ENCODE data around the gene LTK. TPM values are rescaled to one million over a fixed set of nuclear protein-coding genes. Genes with fewer than 3 reads are reported as not detected.

LTK gene
- total and polyA plus RNA-seq, 3 experiments from 2014 or later: 0.27 to 7.3 (median 0.31) TPM

DNA sequence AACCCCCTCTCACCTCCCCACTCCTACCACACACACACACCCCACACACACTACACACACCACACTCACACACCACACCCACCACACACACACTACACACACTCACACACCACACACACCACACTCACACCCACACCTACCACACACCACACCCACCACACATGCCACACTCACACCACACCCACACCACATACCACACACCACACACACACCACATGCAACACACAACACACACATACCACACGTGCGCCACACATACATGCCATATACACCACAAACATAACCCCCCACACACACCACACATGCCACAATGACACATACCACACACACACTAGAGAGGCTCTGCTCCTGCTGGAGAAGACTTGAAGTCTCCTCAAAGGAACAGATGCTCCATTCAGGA, 25.8 kb downstream of the LTK start:
- H3K4me1 Mint-ChIP-seq: peaks cover 30 to 40% (median 38%) of the 10 kb centered on the region in 3 donors
- CTCF ChIA-PET: no interaction called here
- DNase-seq: no peak
- Histone ChIP-seq H3K9me3 (ENCODE audit: low read length) (no peaks in the 10 kb centered on the region), H3K27ac (ENCODE audit: low read depth, low read length) (no peak overlapping the region), H3K4me1 (ENCODE audit: insufficient read depth, low read length) (peaks cover 17% of the 10 kb centered on the region), H3K27me3 (ENCODE audit: insufficient read depth, low read length, poor library complexity, severe bottlenecking) (no peaks in the 10 kb centered on the region), H3K4me3 (ENCODE audit: low read length) (no peak overlapping the region), H3K36me3 (ENCODE audit: insufficient read depth, low read length) (no peaks in the 10 kb centered on the region)
- peaks cover 16 to 21% of the 10 kb centered on the region in 2 donors for H3K27me3 Mint-ChIP-seq
- peak overlapping the region in 1 of 7 donors; percentile 26 for H3K4me3 Mint-ChIP-seq
- H3K27ac Mint-ChIP-seq: peak overlapping the region in 3 of 8 donors; percentile 9 to 89 (median 81)
- POLR2A ChIA-PET: no interaction called here
- no peaks in the 10 kb centered on the region for H3K9me3 Mint-ChIP-seq
- no peaks in the 10 kb centered on the region for H3K36me3 Mint-ChIP-seq

DNA sequence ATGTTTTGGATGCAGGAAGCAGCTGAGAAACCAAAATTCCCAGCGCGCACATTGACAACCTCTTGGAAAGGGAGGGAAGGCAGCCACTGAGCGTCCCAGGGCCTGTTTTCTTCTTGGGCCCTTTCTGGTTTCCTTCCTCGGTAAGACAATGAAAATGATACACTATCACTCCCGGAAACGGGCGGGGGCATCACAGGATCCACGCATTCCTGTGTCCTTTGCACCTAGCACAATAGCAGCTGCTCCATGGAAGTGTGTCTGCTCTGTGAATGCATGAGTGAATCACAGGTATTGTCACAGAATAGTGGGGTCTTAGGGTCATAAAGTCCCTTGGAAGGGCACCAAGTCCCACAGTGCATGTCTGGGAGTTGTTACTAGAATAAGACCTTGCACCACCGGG, 26.2 kb downstream of the LTK start:
- POLR2A ChIA-PET: no interaction called here
- Mint-ChIP-seq H3K4me1 (peaks cover 29 to 40% (median 38%) of the 10 kb centered on the region in 3 donors), H3K27ac (peak overlapping the region in 1 of 8 donors; percentile 9)

DNA sequence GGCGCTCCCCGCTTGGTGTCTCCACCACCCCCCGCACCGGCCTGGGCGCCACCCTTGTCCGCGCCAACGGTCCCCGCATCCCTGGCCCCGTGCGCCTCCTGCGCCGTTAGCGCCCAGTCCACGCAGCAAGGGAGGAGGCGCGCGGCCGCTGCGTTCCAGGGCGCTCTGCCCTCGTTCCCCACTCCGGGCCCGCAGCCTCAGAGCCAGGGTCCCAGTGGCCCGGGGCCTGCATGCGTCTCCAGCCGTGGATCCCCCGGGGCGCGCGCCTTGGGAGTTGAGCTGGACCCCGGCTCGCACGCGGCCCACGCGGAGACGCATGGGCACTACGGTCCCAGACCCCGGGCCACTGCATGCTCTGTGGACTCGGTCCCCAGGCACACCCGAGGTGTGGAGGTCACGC, 27.3 kb downstream of the LTK start:
- Mint-ChIP-seq H3K36me3 (peaks cover 0 to 8% (median 2%) of the 10 kb centered on the region in 3 donors), H3K4me1 (peaks cover 24 to 37% (median 32%) of the 10 kb centered on the region in 3 donors), H3K27ac (no peak overlapping the region), H3K27me3 (peaks cover 4 to 7% of the 10 kb centered on the region in 2 donors), H3K4me3 (no peak overlapping the region), H3K9me3 (no peaks in the 10 kb centered on the region)
- no peak overlapping the region for H3K4me3 ChIP-seq (ENCODE audit: low read length)
- H3K9me3 ChIP-seq (ENCODE audit: low read length): no peaks in the 10 kb centered on the region
- ChIA-PET POLR2A (interaction anchor here (1.0 kb wide), 1 partner anchor 58 kb away, joined by 4 read pairs; the partner anchor contains the start of gene RPAP1), CTCF (no interaction called here)
- H3K27me3 ChIP-seq (ENCODE audit: insufficient read depth, low read length, poor library complexity, severe bottlenecking): no peaks in the 10 kb centered on the region
- no peak for DNase-seq
- H3K27ac ChIP-seq (ENCODE audit: low read depth, low read length): no peak overlapping the region
- H3K4me1 ChIP-seq (ENCODE audit: insufficient read depth, low read length): peaks cover 16% of the 10 kb centered on the region
- no peaks in the 10 kb centered on the region for H3K36me3 ChIP-seq (ENCODE audit: insufficient read depth, low read length)

More for the DNA sequence above, 26.2 kb downstream of the LTK start:
- no peak for DNase-seq
- Mint-ChIP-seq H3K36me3 (no peaks in the 10 kb centered on the region), H3K9me3 (no peaks in the 10 kb centered on the region), H3K4me3 (no peak overlapping the region), H3K27me3 (peaks cover 13 to 16% of the 10 kb centered on the region in 2 donors)
- no peaks in the 10 kb centered on the region for H3K36me3 ChIP-seq (ENCODE audit: insufficient read depth, low read length)
- CTCF ChIA-PET: no interaction called here
- H3K4me3 ChIP-seq (ENCODE audit: low read length): no peak overlapping the region
- H3K27me3 ChIP-seq (ENCODE audit: insufficient read depth, low read length, poor library complexity, severe bottlenecking): no peaks in the 10 kb centered on the region
- peaks cover 16% of the 10 kb centered on the region for H3K4me1 ChIP-seq (ENCODE audit: insufficient read depth, low read length)
- H3K9me3 ChIP-seq (ENCODE audit: low read length): no peaks in the 10 kb centered on the region
- no peak overlapping the region for H3K27ac ChIP-seq (ENCODE audit: low read depth, low read length)

DNA sequence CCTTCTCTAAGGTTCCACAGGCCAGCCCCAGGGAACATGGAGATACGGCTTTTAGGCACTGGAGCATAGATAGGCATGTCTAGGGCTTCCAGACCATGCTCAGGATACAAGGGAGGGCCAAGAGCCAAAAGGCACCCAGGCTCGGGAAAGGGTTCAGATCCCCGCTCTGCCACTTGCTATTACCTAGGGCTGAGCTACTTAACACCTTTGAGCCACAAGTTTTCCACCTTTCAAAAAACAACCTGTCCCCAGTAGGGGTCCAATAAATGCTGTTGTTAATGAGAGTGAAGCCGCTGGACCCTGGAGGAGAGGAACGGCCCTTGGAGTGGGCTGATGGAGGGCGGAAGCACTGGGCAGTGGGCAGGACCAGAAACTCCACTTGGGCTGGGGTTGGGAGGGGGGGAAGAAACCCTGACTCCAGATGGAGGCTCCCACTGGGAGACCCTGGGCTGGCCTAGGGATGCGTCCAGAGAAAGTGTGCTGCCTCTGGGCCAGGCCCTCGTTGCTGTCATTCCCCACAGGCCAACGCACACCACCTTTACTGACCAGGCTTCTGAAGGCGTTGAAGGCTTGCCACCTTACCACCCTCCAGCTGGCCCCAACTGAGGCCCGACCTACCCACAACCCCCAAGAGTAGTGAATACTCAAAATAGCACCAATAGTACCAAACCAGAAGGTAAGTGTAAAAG, 28.5 kb downstream of the LTK start:
- no peaks in the 10 kb centered on the region for H3K9me3 Mint-ChIP-seq
- CTCF ChIA-PET: interaction anchor here (1.7 kb wide), 1 partner anchor 19 kb away, joined by 5 read pairs; no protein-coding TSS in a partner anchor
- Histone ChIP-seq H3K4me1 (ENCODE audit: insufficient read depth, low read length) (peaks cover 16% of the 10 kb centered on the region), H3K27ac (ENCODE audit: low read depth, low read length) (no peak overlapping the region), H3K4me3 (ENCODE audit: low read length) (no peak overlapping the region), H3K27me3 (ENCODE audit: insufficient read depth, low read length, poor library complexity, severe bottlenecking) (no peaks in the 10 kb centered on the region), H3K36me3 (ENCODE audit: insufficient read depth, low read length) (peaks cover 2% of the 10 kb centered on the region), H3K9me3 (ENCODE audit: low read length) (no peaks in the 10 kb centered on the region)
- no peak for DNase-seq
- peaks cover 0 to under 1% of the 10 kb centered on the region in 2 donors for H3K27me3 Mint-ChIP-seq
- H3K27ac Mint-ChIP-seq: peak overlapping the region in 2 of 8 donors; percentile 17 to 56
- peaks cover 0 to 20% (median 9%) of the 10 kb centered on the region in 3 donors for H3K36me3 Mint-ChIP-seq
- peaks cover 24 to 31% (median 27%) of the 10 kb centered on the region in 3 donors for H3K4me1 Mint-ChIP-seq
- H3K4me3 Mint-ChIP-seq: no peak overlapping the region
- POLR2A ChIA-PET: interaction anchor here (0.6 kb wide), 1 partner anchor 328 kb away, joined by 4 read pairs; no protein-coding TSS in a partner anchor

DNA sequence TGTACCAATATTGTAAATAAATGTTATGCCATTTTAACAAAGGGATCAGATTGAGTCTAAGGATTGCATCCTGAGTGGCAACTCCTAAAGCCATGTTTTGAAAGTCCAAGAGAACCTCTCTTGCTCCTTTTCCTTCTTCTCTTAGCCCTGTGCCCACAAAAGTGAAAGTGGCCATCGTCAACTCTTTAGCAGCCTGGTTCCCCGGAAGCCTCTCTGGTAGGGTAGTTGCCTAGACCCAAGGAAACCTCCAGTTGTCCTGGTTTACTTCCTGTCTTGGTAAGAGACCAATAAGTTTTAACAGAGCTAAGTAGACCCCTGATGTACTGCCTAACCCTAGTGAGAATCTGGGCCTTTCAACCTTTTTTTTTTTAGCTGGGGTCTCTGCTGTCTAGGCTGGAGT, 30.1 kb downstream of the LTK start:
- H3K9me3 ChIP-seq (ENCODE audit: low read length): no peaks in the 10 kb centered on the region
- H3K9me3 Mint-ChIP-seq: no peaks in the 10 kb centered on the region
- peaks cover 13% of the 10 kb centered on the region for H3K36me3 ChIP-seq (ENCODE audit: insufficient read depth, low read length)
- CTCF ChIA-PET: interaction anchor here (1.0 kb wide), 1 partner anchor 17 kb away, joined by 3 read pairs; no protein-coding TSS in a partner anchor
- DNase-seq: peak in 2 of 5 donors; percentile 28 to 30
- peaks cover 4 to 34% (median 17%) of the 10 kb centered on the region in 3 donors for H3K36me3 Mint-ChIP-seq
- peaks cover 24 to 31% (median 27%) of the 10 kb centered on the region in 3 donors for H3K4me1 Mint-ChIP-seq
- POLR2A ChIA-PET: interaction anchor here (0.6 to 1.3 kb wide), 3 partner anchors 9 to 13 kb away, joined by 3 to 8 read pairs (median 3); no protein-coding TSS in a partner anchor
- no peak overlapping the region for H3K27ac ChIP-seq (ENCODE audit: low read depth, low read length)
- peaks cover 16% of the 10 kb centered on the region for H3K4me1 ChIP-seq (ENCODE audit: insufficient read depth, low read length)
- H3K27me3 Mint-ChIP-seq: no peaks in the 10 kb centered on the region
- H3K4me3 Mint-ChIP-seq: peak overlapping the region; percentile 32 to 82 (median 74)
- H3K27ac Mint-ChIP-seq: peak overlapping the region; percentile 74 to 91 (median 86)
- H3K27me3 ChIP-seq (ENCODE audit: insufficient read depth, low read length, poor library complexity, severe bottlenecking): no peaks in the 10 kb centered on the region
- peak overlapping the region; percentile 5 for H3K4me3 ChIP-seq (ENCODE audit: low read length)

DNA sequence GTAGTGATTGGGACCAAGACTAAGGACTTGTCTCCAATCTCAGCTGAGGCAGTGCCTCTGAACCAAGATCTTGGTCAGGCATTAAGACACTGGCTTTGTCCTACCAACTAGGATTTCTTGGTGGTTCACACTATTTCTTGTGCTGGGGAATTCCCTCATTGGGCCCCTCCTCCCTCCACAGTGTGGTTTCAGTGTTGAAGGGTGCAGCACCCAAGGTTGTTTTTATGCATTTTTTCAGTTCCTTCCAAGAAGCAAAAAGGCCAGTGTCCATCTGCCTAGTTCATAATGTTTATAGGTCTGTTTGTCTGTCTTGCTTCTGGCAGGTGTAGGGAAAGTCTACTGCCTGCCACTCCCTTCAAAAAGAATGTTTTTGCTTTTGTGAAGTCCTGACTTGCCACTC, 30.5 kb downstream of the LTK start:
- Histone ChIP-seq H3K27ac (ENCODE audit: low read depth, low read length) (no peak overlapping the region), H3K36me3 (ENCODE audit: insufficient read depth, low read length) (peaks cover 16% of the 10 kb centered on the region), H3K27me3 (ENCODE audit: insufficient read depth, low read length, poor library complexity, severe bottlenecking) (no peaks in the 10 kb centered on the region), H3K4me3 (ENCODE audit: low read length) (peak overlapping the region; percentile 5), H3K9me3 (ENCODE audit: low read length) (no peaks in the 10 kb centered on the region), H3K4me1 (ENCODE audit: insufficient read depth, low read length) (peaks cover 16% of the 10 kb centered on the region)
- POLR2A ChIA-PET: interaction anchor here (1.0 kb wide), 1 partner anchor 11 kb away, joined by 3 read pairs; no protein-coding TSS in a partner anchor
- Mint-ChIP-seq H3K9me3 (no peaks in the 10 kb centered on the region), H3K27ac (peak overlapping the region; percentile 74 to 94 (median 89)), H3K36me3 (peaks cover 5 to 37% (median 17%) of the 10 kb centered on the region in 3 donors), H3K4me3 (peak overlapping the region; percentile 32 to 82 (median 74)), H3K4me1 (peaks cover 23 to 29% (median 27%) of the 10 kb centered on the region in 3 donors), H3K27me3 (no peaks in the 10 kb centered on the region)
- CTCF ChIA-PET: interaction anchor here (1.0 kb wide), 1 partner anchor 17 kb away, joined by 3 read pairs; no protein-coding TSS in a partner anchor
- DNase-seq: peak in 4 of 5 donors; percentile 29 to 62 (median 42)

DNA sequence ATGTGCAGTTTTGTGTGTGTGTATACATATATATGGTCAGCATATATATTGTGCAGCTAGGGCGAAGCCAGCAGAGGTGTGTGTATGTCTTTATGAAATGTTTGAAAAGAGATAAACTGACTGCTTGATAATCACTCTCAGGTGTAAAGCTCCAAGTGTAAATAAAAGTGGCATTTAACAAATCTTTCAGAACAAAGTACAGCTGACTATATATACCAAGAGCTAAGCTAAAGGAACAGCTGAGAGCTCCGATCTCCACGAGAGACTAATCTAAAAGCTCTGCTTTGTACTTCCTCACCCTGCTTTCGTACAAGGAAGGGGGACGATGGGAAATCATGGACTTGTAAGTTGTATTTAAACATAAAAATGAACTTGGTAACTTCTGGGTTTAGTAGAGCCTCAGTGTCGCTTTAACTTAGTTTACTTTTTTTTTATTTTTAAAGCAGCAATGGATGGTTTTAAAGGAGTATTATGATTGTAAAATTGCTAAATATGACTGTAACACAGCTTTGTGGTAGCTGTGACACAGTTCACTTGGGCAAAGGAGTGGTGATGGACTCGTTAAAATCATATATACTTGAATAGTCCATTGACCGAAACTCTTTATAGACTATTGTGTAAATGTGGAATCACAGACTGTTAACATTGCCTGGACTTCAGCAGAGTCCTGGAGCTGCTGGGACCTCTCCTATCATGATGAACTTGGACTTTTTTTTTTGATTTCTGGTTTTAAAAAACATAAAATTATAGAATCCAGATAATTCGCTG, 31.3 kb downstream of the LTK start:
- Histone ChIP-seq H3K27me3 (ENCODE audit: insufficient read depth, low read length, poor library complexity, severe bottlenecking) (no peaks in the 10 kb centered on the region), H3K4me3 (ENCODE audit: low read length) (no peak overlapping the region), H3K36me3 (ENCODE audit: insufficient read depth, low read length) (peaks cover 20% of the 10 kb centered on the region), H3K9me3 (ENCODE audit: low read length) (no peaks in the 10 kb centered on the region), H3K27ac (ENCODE audit: low read depth, low read length) (no peak overlapping the region), H3K4me1 (ENCODE audit: insufficient read depth, low read length) (peaks cover 16% of the 10 kb centered on the region)
- no peaks in the 10 kb centered on the region for H3K27me3 Mint-ChIP-seq
- H3K9me3 Mint-ChIP-seq: no peaks in the 10 kb centered on the region
- CTCF ChIA-PET: interaction anchor here (1.0 kb wide), 1 partner anchor 16 kb away, joined by 3 read pairs; no protein-coding TSS in a partner anchor
- peaks cover 5 to 45% (median 17%) of the 10 kb centered on the region in 3 donors for H3K36me3 Mint-ChIP-seq
- peak overlapping the region in 2 of 7 donors; percentile 82 for H3K4me3 Mint-ChIP-seq
- POLR2A ChIA-PET: interaction anchor here (1.0 kb wide), 1 partner anchor 12 kb away, joined by 3 read pairs; no protein-coding TSS in a partner anchor
- DNase-seq: no peak
- peak overlapping the region in 7 of 8 donors; percentile 79 to 94 (median 89) for H3K27ac Mint-ChIP-seq
- peaks cover 19 to 21% (median 19%) of the 10 kb centered on the region in 3 donors for H3K4me1 Mint-ChIP-seq

Measured in CD8-positive, alpha-beta memory T cell (primary cell).